M059J (cell line): ENCODE data around the gene HSD17B3. TPM values are rescaled to one million over a fixed set of nuclear protein-coding genes. Genes with fewer than 3 reads are reported as not detected.
"Not testable (repeated sequence)": the region's sequence is repeated elsewhere in the genome, so short reads cannot be mapped to it uniquely, and the experiment has no call there.

Experiments
- DNase-seq: peaks from one replicate; pipeline ENCODE4 v3.0.0-alpha.2; 2012; ENCODE audit warnings: low read depth
- total RNA-seq: library from RNA; depleted of rRNA; stranded (reverse); fragments of >200 nt; shearing (Covaris generic); gene quantifications from 2 replicates; pipeline ENCODE4 v1.2.3, GENCODE V29; 2014; rRNA removed

HSD17B3 gene
- total RNA-seq, 1 experiment from 2014 or later: 1.9 TPM

DNA sequence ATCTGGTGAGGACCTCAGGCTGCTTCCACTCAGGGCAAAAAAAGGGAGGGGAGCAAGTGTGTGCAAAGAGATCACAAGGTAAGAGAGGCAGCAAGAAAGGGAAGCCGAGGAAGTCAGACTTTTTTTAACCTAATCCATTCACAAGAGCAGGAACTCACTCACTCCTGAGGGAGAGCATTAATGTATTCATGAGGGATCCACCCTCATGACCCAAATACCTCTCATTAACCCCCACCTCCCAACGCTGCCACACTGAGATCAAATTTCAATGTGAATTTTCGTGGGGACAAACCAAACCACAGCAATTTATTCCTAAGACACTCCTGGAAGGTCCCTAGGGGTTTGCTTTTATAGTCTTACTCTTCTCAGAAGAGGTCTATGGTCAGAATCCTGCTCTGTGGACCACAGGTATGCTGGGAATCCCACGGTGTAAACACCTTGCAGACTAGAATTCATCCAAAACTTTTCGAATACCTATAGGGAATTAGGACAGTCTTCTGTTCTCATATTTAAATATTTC, 108.7 kb downstream of the HSD17B3 start:
- peak; percentile 53 for DNase-seq

DNA sequence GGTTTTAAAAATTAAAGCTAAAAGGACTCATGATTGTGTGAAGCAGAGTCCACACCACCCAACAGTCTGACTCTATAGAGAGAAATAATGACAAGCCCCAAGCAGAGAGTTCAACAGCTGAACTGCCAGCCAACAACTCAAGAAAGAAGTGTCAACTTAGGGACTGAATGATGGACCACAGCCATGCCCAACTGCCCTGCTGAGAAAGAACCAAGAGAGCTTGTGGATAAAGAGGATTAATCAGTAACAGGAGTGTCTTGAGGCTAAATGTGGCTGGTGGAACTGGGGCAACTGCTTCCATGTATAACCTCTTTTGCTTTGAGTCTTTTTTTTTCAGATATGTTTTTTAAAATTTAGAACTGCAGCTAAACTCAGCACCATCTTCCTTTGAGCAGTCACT, 109.3 kb downstream of the HSD17B3 start:
- DNase-seq: no peak

DNA sequence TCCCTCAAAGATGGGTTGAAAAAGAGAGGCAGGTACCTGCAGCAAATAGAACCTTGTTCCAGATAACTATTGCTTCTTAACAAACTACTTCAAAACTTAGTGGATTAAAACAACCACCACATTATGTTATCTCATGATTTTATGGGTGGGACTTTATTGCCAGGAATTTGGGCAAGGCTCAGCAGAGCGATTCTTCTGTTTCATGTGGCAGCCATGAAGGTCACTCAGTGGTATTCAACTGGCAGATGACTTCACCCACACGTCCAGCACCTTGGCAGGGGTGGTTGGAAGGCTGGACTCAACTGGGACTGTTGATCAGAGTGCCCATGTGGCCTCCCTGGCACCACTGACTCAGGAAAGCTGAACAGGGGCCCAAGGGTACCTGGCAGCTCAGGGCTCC, 112.0 kb downstream of the HSD17B3 start:
- DNase-seq: no peak

DNA sequence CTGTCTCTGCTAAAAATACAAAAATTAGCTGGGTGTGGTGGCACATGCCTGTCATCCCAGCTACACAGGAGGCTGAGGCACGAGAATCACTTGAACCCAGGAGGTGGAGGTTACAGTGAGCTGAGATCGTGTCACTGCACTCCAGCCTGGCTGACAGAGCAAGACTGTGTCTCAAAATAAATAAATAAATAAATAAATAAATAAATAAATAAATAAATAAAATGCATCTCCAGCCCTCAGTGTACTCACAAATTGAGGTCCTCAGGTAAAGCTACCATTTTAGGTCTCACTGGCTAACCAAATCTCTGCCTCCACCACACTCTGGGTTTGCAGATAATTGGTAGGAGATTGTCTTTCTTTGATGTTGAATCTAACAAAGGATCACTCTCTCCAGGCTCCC, 112.4 kb downstream of the HSD17B3 start:
- DNase-seq: not testable (repeated sequence)

- no peak for DNase-seq
These were observed 113.4 kb downstream of the HSD17B3 start for GRCh38 chr9:96188571-96188970.

DNA sequence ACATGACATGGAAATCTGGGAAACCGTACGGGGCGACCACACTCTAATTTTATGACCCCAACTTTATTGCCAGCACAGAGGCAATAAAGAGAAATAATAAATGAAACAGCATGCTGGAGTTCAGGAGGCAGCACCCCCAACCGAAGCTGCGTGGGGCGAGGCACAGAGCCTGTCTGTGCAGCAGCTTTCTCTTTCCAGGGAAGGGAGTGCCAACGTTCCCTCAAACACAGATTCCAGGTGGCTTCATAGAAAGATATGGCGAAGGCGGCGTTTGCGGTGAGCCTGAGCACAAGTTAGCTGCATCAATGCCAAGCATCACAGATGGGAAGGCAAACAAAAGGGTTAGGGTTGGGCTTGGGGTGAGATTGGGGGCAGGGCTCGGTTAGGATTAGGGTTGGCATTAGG, 114.8 kb downstream of the HSD17B3 start:
- no peak for DNase-seq

- peak; percentile 46 for DNase-seq
These were observed 115.4 kb downstream of the HSD17B3 start for GRCh38 chr9:96186591-96187011.

DNA sequence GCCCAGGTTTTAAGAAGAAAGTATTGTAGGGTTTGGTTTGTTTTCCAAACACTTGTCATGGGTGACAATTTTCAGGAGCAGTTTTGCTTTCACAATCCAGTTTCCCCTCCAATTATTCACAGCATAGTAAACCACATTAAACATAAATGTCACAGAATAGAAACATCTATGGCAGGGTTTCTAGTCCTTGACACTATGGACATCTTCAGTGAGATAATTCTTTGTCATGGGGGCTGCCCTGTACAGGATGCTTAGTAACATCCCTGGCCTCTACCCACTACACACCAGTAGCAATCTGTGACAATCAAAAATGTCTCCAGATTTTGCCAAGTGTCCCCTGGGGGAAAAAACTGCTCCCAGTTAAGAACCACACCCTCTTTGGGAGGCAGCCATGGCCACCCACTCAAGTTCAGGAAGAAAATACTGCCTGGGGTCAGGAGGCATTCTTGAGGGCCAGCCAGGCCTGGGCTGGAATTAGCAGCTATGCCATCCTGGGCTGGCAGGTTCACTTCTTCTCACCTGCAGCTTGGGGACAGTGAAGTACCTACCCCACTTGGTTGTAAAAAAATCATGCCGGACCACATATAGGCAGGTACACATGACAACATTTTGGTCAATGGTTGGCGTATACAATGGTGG, 116.3 kb downstream of the HSD17B3 start:
- no peak for DNase-seq

Other genes with a start within 250 kb of the HSD17B3 start
- gene SLC35D2, start 81.5 kb upstream of the HSD17B3 start, total RNA-seq: 32.1 and 51.3 TPM in 2 replicates
- gene ZNF367, start 116.2 kb upstream of the HSD17B3 start, total RNA-seq: 18.5 and 28.3 TPM in 2 replicates
- 9.2 and 13.6 TPM in 2 replicates for gene HABP4, start 148.0 kb upstream of the HSD17B3 start, total RNA-seq